Breast epithelium (tissue), 3 donors: ENCODE measurements around the gene NKIRAS2.

Experiments used
- CTCF ChIP-seq, 3 donors: fragments of 450-650 bp; IDR thresholded peaks; one replicate each; pipeline ENCODE4 v1.5.1; 2016 to 2017; ENCODE audit warnings: antibody characterized with exemption in 3 of 3, mild to moderate bottlenecking in 3 of 3, moderate library complexity in 3 of 3
- POLR2A ChIP-seq: fragments of 450-650 bp; IDR thresholded peaks from one replicate; pipeline ENCODE4 v1.6.1; 2016; ENCODE audit warnings: antibody characterized with exemption, mild to moderate bottlenecking, moderate library complexity

GRCh38 chr17:41974658-41975057 is 45.2 kb upstream of the NKIRAS2 start:
- TF ChIP-seq CTCF (IDR thresholded peaks at IDR 0.05) (no peak), POLR2A (no peak)
